GM12878 (cell line): Measurements from ENCODE around the gene PTPRC. TPM values are rescaled to one million over a fixed set of nuclear protein-coding genes. Genes with fewer than 3 reads are reported as not detected.

Experiments
- ATAC-seq: fragments of 200-7000 bp; cut with Tn5 transposase; 3 replicates; pipeline ENCODE4 v1.9.1; 2020; ENCODE audit warnings: mild to moderate bottlenecking, moderate library complexity
- BruUV-seq: library from RNA; stranded (reverse); fragments of 400-500 nt; replicated peaks from 2 replicates; lab custom pipeline; 2021; lab: Mats Ljungman, UMichigan
- CTCF ChIA-PET: fragments of 300-600 bp; sonication (Branson Sonifier 250); formaldehyde crosslinking; extraction: SDS; loops from one replicate; lab custom pipeline; 2021; ENCODE audit warnings: inconsistent platforms; lab: Yijun Ruan, JAX
- POLR2A ChIA-PET: fragments of 350-600 bp; formaldehyde crosslinking; extraction: SDS; loops from one replicate; lab custom pipeline; 2021; ENCODE audit warnings: inconsistent platforms; lab: Charles Lee
- RAD21 ChIA-PET: fragments of 300-600 bp; sonication (Branson Sonifier 250); formaldehyde crosslinking; loops from one replicate; lab custom pipeline; 2023; ENCODE audit warnings: antibody characterized with exemption; ENCODE audit not compliant: unreplicated experiment; lab: Charles Lee
- SMC1A ChIA-PET: fragments of 300-600 bp; sonication (Branson Sonifier 250); formaldehyde crosslinking; loops from one replicate; lab custom pipeline; 2023; ENCODE audit not compliant: unreplicated experiment, uncharacterized antibody; lab: Charles Lee
- DNase-seq: peaks from one replicate; pipeline ENCODE4 v3.0.0-alpha.2; 2011; ENCODE audit warnings: low read depth, low spot score
- FAIRE-seq: peaks from 3 replicates; lab custom pipeline; 2011; peaks lifted over from hg19 to GRCh38; lab: Jason Lieb, UNC
- H2AFZ ChIP-seq: 2 replicates; pipeline ENCODE4 v1.6.0; 2011; ENCODE audit warnings: low read depth, low read length, control low read depth; ENCODE audit not compliant: control insufficient read depth
- H3K27ac ChIP-seq: 2 replicates; pipeline ENCODE4 v1.5.1; 2011; ENCODE audit warnings: control low read depth; ENCODE audit not compliant: control insufficient read depth, insufficient read depth
- H3K27me3 ChIP-seq, 2 experiments: replicated peaks in 1 of 2; 2 replicates each; pipeline versions ENCODE4 v1.6.0 to v1.6.1; 2011; ENCODE audit warnings: low read length in 1 of 2; ENCODE audit not compliant: control insufficient read depth in 2 of 2, insufficient read depth in 2 of 2
- H3K36me3 ChIP-seq, 2 experiments: 2 replicates each; pipeline ENCODE4 v1.5.1; 2011; ENCODE audit warnings: low read length in 1 of 2; ENCODE audit not compliant: control insufficient read depth in 2 of 2, insufficient read depth in 2 of 2
- H3K4me1 ChIP-seq: 2 replicates; pipeline ENCODE4 v1.6.1; 2011; ENCODE audit warnings: mild to moderate bottlenecking, low read length, moderate library complexity, mixed read lengths; ENCODE audit not compliant: control insufficient read depth, insufficient read depth
- H3K4me2 ChIP-seq: 2 replicates; pipeline ENCODE4 v1.6.0; 2011; ENCODE audit warnings: control low read depth; ENCODE audit not compliant: control insufficient read depth, insufficient read depth
- H3K4me3 ChIP-seq: fragments of 200-600 bp; sonication (generic); 2 replicates; pipeline ENCODE4 v1.5.1; 2016
- H3K79me2 ChIP-seq: 2 replicates; pipeline ENCODE4 v1.6.0; 2011; ENCODE audit warnings: low read length; ENCODE audit not compliant: control insufficient read depth, insufficient read depth
- H3K9ac ChIP-seq: 2 replicates; pipeline ENCODE4 v1.8.0; 2011; ENCODE audit warnings: low read length, control low read depth, mixed read lengths; ENCODE audit not compliant: control insufficient read depth, insufficient read depth
- H3K9me3 ChIP-seq: replicated peaks from 3 replicates; pipeline ENCODE4 v1.5.1; 2011; ENCODE audit warnings: mild to moderate bottlenecking, low read length; ENCODE audit not compliant: control insufficient read depth, insufficient read depth
- H4K20me1 ChIP-seq: 2 replicates; pipeline ENCODE4 v1.6.0; 2011; ENCODE audit not compliant: control insufficient read depth, insufficient read depth
- ASH2L ChIP-seq: fragments of 300-600, 200-600 bp; sonication (generic); IDR thresholded peaks from 2 replicates; pipeline ENCODE4 v1.6.1; 2017; ENCODE audit warnings: low read depth, mild to moderate bottlenecking, borderline replicate concordance
- BCL11A ChIP-seq: IDR thresholded peaks from 2 replicates; pipeline ENCODE4 v1.6.1; 2011; ENCODE audit warnings: low read depth, low read length
- CBX3 ChIP-seq: fragments of 200-600 bp; sonication (generic); IDR thresholded peaks from 2 replicates; pipeline ENCODE4 v1.6.1; 2016; ENCODE audit warnings: low read depth, borderline replicate concordance
- EGR1 ChIP-seq, 2 experiments: IDR thresholded peaks; 1 replicate in 1 of 2; 2 replicates in 1 of 2; pipeline ENCODE4 v1.6.1; 2011 to 2012; ENCODE audit warnings: low read depth in 2 of 2, low read length in 2 of 2, borderline replicate concordance in 1 of 2, mild to moderate bottlenecking in 1 of 2, moderate library complexity in 1 of 2
- GATAD2B ChIP-seq: fragments of 450-650 bp; conservative IDR thresholded peaks from 2 replicates; pipeline ENCODE4 v1.6.1; 2017; ENCODE audit warnings: low read depth, mild to moderate bottlenecking, moderate library complexity
- NFYA ChIP-seq: IDR thresholded peaks from 2 replicates; pipeline ENCODE4 v1.6.1; 2011; ENCODE audit warnings: low read depth, mild to moderate bottlenecking, low read length, improper control_type of control experiment, borderline replicate concordance
- SUZ12 ChIP-seq: fragments of 200-600 bp; sonication (generic); IDR thresholded peaks from one replicate; pipeline ENCODE4 v1.6.1; 2018; ENCODE audit warnings: antibody characterized with exemption, mild to moderate bottlenecking; ENCODE audit not compliant: unreplicated experiment
- TARDBP ChIP-seq: IDR thresholded peaks from 2 replicates; pipeline ENCODE4 v1.6.1; 2016; ENCODE audit warnings: borderline replicate concordance
- TCF12 ChIP-seq: IDR thresholded peaks from 2 replicates; pipeline ENCODE4 v1.6.1; 2011; ENCODE audit warnings: low read depth, mild to moderate bottlenecking, low read length
- ZBED1 ChIP-seq: IDR thresholded peaks from 2 replicates; pipeline ENCODE4 v1.6.1; 2016; ENCODE audit warnings: borderline replicate concordance
- WGBS: methylation state at CpG from one replicate; pipeline ENCODE4 v1.1.6; 2016; ENCODE audit warnings: low lambda C conversion rate; ENCODE audit not compliant: insufficient replicate concordance, insufficient coverage; ENCODE audit errors: missing lambda C conversion rate; 5-methylcytosine and 5-hydroxymethylcytosine counted together
- in situ Hi-C: fragments of 300-500 bp; cut with MboI; formaldehyde crosslinking; loops from 9 replicates; pipeline ENCODE4 v1.14.3; 2018; ENCODE audit warnings: mixed read lengths
- intact Hi-C: fragments of 100-400 bp; cut with micrococcal nuclease; formaldehyde crosslinking; loops from one replicate; pipeline ENCODE4 v1.14.2; 2022; ENCODE audit not compliant: unreplicated experiment
- polyA plus RNA-seq, 11 experiments: library from polyadenylated mRNA; depleted of rRNA in 4 of 11; unstranded in 6 of 11; stranded (reverse) in 5 of 11; fragments of >200 nt; fragmentation: Nextera tagmentation in 4 of 11; fragmentation: Illumina TruSeq in 1 of 11; extraction: Ambion mirVana in 4 of 11; extraction: Trizol in 1 of 11; gene quantifications; 1 replicate in 1 of 11; 2 replicates in 10 of 11; pipeline versions ENCODE4 v1.2.1 to v1.2.3, GENCODE V29; 2011 to 2016; ENCODE audit warnings: inconsistent platforms in 2 of 11, missing spikeins in 2 of 11, low read depth in 1 of 11
- total RNA-seq, 4 experiments: library from RNA; depleted of rRNA in 3 of 4; stranded (reverse); fragments of >200 nt in 3 of 4; fragmentation: Illumina TruSeq in 1 of 4; extraction: Trizol in 1 of 4; gene quantifications; 2 replicates each; pipeline versions ENCODE4 v1.2.1 to v1.2.3, GENCODE V29; 2013 to 2021
- TF ChIP-seq, protein P1 (sequence below): IDR thresholded peaks from 2 replicates; pipeline ENCODE4 v1.6.1; 2012; ENCODE audit warnings: low read depth, low read length, improper control_type of control experiment

The PTPRC gene
- total and polyA plus RNA-seq, 10 of the 15 experiments (the other 5 are each of a cell fraction or from before 2014, with no cell fraction given) = 72.9 to 221 (median 118) TPM

DNA sequence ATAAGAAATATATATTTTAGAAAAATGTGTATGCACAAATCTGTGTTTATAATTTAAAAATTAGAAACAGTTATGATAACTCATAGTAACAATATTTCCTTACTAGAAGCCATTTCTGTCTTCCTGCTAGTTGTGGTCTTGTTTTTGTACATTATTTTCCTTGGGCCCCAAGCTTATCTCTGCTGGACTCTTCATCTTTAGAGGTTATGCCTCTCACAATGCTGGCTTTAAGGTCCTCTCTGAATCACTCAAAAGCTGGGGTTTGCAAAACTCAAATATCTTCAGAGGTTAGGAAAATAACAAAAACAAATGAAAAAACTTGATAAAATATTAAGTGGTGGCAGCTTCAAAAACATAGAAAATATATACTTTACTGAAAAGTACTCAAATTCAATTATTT lies 133.8 kb downstream of the PTPRC start:
- H3K9me3 ChIP-seq = peaks cover 2% of the 10 kb centered on the region; the same call in 2 of the 3 replicates
- RAD21 ChIA-PET = interaction anchor here (0.7 to 3.4 kb wide), 7 partner anchors 16 to 691 kb away, joined by 3 to 25 read pairs (median 3); no protein-coding TSS in a partner anchor
- no peak overlapping the region for H2AFZ ChIP-seq
- no peak for TF ChIP-seq NFYA
- H3K4me2 ChIP-seq = no peak overlapping the region
- H3K27me3 ChIP-seq = no peaks in the 10 kb centered on the region
- ATAC-seq = no peak
- BruUV-seq = no TSS peak
- no peaks in the 10 kb centered on the region for H4K20me1 ChIP-seq
- in situ Hi-C loops (loop anchor here (10.0 to 25.0 kb wide), 2 partner anchors 472 to 690 kb away; no protein-coding TSS in a partner anchor), intact Hi-C loops (loop anchor here (5.0 kb wide), 1 partner anchor 780 kb away; no protein-coding TSS in a partner anchor)
- H3K36me3 ChIP-seq = no peaks in the 10 kb centered on the region
- H3K4me3 ChIP-seq = no peak overlapping the region
- SMC1A ChIA-PET = interaction anchor here (0.7 to 2.6 kb wide), 13 partner anchors 11 to 691 kb away, joined by 3 to 15 read pairs (median 4); no protein-coding TSS in a partner anchor
- FAIRE-seq = no peak
- no peaks in the 10 kb centered on the region for H3K4me1 ChIP-seq
- H3K27ac ChIP-seq = no peak overlapping the region
- POLR2A ChIA-PET = interaction anchor here (0.6 kb wide), 2 partner anchors 267 to 510 kb away, joined by 3 read pairs; no protein-coding TSS in a partner anchor
- no peak overlapping the region for H3K9ac ChIP-seq
- CTCF ChIA-PET = interaction anchor here (0.6 to 5.4 kb wide), 15 partner anchors 11 to 779 kb away, joined by 3 to 34 read pairs (median 3); no protein-coding TSS in a partner anchor
- DNase-seq = no peak
- no peaks in the 10 kb centered on the region for H3K79me2 ChIP-seq

- no TSS peak for BruUV-seq
- Histone ChIP-seq H3K27ac (no peak overlapping the region), H3K27me3 (no peaks in the 10 kb centered on the region), H3K4me1 (no peaks in the 10 kb centered on the region), H3K36me3 (no peaks in the 10 kb centered on the region), H3K4me2 (no peak overlapping the region), H3K4me3 (no peak overlapping the region), H3K9me3 (peaks cover 2% of the 10 kb centered on the region; the same call in 2 of the 3 replicates), H3K79me2 (no peaks in the 10 kb centered on the region), H4K20me1 (no peaks in the 10 kb centered on the region), H3K9ac (no peak overlapping the region), H2AFZ (no peak overlapping the region)
- ChIA-PET CTCF (interaction anchor here (0.6 to 5.4 kb wide), 9 partner anchors 10 to 691 kb away, joined by 3 to 34 read pairs (median 4); no protein-coding TSS in a partner anchor), SMC1A (interaction anchor here (0.7 to 2.6 kb wide), 13 partner anchors 11 to 690 kb away, joined by 3 to 15 read pairs (median 4); no protein-coding TSS in a partner anchor), POLR2A (no interaction called here), RAD21 (interaction anchor here (0.7 to 3.4 kb wide), 5 partner anchors 16 to 691 kb away, joined by 3 to 25 read pairs (median 3); no protein-coding TSS in a partner anchor)
- in situ Hi-C loops (loop anchor here (10.0 to 25.0 kb wide), 2 partner anchors 472 to 689 kb away; no protein-coding TSS in a partner anchor), intact Hi-C loops (loop anchor here (5.0 kb wide), 1 partner anchor 779 kb away; no protein-coding TSS in a partner anchor)
- FAIRE-seq (no peak), ATAC-seq (no peak), DNase-seq (no peak)
- 44% methylated on average over 1 of the region's 1 CpG for WGBS
- TF ChIP-seq TARDBP (no peak), ASH2L (no peak), EGR1 (IDR thresholded peaks at IDR 0.05; ENCODE audit: borderline replicate concordance in 1 of 2, low read depth in 2 of 2, low read length in 2 of 2) (no peak), SUZ12 (no peak), BCL11A (no peak), GATAD2B (no peak), ZBED1 (no peak), CBX3 (no peak), TCF12 (no peak)
- TF ChIP-seq, protein P1, sequence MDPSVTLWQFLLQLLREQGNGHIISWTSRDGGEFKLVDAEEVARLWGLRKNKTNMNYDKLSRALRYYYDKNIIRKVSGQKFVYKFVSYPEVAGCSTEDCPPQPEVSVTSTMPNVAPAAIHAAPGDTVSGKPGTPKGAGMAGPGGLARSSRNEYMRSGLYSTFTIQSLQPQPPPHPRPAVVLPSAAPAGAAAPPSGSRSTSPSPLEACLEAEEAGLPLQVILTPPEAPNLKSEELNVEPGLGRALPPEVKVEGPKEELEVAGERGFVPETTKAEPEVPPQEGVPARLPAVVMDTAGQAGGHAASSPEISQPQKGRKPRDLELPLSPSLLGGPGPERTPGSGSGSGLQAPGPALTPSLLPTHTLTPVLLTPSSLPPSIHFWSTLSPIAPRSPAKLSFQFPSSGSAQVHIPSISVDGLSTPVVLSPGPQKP = no peak
These were observed 134.2 kb downstream of the PTPRC start for GRCh38 chr1:198773030-198773429.
